Measurements from ENCODE around the gene CD247.

Gene CD247

DNA sequence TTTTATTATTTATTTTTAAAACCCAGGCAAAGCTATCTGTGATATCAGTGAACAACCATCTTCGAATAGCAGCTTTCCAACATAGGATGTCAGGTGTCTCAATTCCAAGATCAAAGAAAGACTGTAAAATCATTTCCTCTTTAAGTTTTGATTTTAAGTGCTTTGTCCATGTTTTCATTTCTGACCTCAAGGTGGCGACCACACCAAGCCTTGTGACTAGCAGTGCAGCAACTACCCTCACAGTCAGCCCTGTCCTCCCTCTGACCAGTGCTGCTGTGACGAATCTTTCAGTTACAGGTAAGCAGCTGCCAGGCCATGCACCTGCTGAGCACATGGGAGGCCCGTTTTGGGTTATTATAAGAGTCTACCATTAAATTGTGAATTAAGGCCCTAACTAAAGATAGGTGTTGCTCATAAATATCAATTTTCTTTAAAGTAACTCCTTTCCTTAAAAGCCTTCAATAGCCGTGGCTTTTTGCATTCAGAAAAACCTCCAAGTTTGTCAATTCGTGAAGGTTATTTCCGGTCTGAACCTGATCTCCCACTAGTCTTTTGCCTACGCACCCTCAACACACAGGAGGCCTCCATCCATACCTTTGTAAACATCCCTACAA, 117.0 kb downstream of the CD247 start:
- DNase-seq = peak; percentile 33

DNA sequence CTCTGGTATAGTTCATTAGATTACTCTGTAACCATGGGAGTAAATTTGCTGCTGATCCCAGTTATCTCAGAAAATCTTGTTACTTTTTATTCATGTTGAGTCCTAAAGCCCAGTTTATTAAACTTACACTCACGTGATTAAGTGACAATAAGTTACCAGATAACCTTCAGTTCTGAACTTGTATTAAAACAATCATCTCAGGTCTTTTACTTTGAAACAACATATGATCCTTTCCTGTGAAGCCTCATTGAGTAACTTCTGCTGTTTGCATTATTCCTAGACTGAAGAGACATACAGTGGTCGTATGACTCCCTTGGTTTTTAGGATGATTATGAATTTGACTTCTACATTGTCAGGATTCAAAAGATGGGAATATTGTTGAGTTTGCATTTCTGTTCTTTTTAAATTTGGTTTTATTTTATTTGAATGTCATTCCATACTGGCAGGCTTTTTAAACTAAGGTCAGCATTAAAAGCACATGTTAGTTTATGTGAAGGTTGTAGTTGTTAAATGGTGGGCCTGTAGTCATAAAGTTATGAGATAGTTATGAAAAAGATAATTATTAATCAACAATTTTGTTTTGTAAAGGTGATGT, 117.9 kb downstream of the CD247 start:
- no peak for DNase-seq

GRCh38 chr1:167392200-167392696, 126.1 kb downstream of the CD247 start:
- no peak for DNase-seq

- no peak for DNase-seq
Observed at GRCh38 chr1:167388976-167389375, 129.4 kb downstream of the CD247 start.

GRCh38 chr1:167387251-167387910, 130.9 kb downstream of the CD247 start:
- DNase-seq = no peak
